HS-5 (cell line): ENCODE results near the gene KRT83.
A peak's percentile ranks its signal among the peaks of the same experiment; 100 is the strongest.
"Not testable (repeated sequence)": the region's sequence is repeated elsewhere in the genome, so short reads cannot be mapped to it uniquely, and the experiment has no call there.

Source experiments
- DNase-seq: peaks from one replicate; pipeline ENCODE4 v3.0.0-alpha.2; 2012; ENCODE audit warnings: low read depth

KRT83 gene

DNA sequence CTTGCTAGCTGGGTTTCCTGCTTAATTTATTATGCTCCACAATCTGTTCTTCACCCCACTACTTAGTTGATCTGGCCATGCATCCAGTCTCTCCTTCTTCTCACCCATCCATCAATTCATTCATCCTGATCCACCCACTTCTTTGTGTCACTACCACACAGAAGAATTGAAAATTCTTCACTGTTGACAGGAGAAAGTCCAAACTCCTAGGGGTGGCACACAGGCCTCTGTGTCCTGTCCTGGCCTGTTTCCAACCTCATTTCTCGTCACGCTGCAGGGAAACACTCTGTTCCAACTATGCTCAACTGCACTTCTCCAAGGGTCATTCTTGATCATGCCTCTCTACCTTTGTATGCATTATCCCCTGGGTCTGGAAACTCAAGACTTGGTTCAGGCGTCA, 10.6 kb upstream of the KRT83 start:
- DNase-seq, result no peak

DNA sequence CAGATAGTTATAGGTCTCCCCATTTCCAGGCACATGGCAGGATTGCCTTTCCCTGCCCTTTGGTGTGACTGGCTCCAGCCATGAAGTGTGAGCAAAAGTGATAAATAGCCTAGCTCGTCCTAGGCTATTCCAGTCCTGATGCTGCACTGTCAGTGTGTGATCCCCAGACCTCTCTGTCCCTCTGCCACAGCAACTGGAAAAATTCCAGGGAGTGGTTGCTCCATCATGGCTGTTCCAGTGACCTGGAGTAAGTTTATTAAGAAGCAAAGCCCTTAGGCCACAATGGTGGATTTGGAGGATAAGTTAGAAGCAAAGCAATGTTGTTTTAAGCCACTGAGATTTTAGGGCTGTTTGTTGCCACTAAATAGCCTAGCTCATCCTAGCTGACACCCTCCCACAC, 9.8 kb upstream of the KRT83 start:
- DNase-seq, result no peak

DNA sequence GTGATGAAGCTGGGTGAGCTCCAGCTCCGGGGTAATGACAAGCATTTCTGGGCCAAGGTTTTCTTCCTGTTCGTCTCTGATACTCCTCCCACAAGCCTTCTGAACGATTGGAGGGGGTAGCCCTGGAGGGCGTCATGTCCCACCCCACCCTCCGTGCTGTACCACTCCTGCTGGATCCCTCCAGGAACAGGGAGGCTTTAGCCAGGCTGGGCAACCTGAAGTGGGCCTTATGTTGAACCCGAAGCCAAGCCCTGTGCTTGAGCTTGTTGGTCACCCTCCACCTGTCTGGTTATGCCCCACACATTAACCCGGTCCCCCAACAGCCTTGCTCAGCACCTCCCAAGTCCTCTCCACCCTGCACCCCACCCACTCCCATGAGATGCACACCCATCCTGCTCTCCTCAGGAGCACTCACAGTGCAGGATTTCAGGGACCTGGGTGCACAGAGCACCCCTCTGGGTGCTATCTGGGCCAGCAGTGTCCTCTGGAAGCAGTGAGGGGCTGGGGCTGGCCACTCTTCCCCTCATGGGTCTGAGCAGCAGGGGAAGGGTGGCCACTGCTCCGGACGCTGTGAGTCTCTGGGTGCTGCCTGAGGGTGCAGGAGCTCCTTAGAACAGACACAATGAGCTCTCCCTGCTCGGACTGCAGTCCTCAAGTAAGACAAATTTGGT, 6.8 kb upstream of the KRT83 start:
- no peak for DNase-seq

DNA sequence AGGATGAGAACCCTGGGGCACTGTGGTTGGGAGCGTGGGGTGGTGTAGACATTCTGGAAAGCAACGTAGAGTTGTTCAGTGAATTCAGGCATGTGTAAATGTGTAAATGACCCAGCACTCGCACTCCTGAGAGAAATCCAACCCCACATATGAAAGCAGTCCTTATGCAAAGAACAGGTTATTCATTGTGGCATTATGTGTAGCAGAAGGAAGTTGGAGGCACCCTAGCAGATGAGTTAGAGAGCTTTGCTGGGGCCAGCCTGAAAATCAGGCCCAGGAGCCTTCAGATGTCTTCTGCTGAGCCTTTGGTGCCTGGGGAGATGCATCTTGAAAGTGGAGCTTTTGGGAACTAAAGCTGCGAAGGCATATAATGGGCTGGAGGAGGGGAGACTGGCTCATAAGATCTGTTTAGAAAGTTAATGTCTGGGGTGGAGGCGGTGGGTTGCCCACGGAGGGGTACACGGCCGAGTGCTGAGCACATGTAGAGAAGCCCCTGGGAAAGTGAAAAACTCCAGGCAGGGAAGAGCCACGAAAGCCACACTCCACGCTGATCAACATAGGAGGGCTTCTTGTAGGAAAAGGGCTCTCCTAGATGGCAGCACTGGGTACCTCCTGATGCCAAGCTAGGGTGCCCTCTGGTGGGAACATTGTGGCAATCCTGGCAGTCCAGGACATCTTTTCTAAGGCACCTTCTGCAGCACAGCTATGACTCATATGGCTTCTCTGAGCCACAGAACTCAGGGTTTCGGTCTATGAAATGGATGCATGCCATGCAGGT, 6.0 kb upstream of the KRT83 start:
- peak; percentile 88 for DNase-seq

DNA sequence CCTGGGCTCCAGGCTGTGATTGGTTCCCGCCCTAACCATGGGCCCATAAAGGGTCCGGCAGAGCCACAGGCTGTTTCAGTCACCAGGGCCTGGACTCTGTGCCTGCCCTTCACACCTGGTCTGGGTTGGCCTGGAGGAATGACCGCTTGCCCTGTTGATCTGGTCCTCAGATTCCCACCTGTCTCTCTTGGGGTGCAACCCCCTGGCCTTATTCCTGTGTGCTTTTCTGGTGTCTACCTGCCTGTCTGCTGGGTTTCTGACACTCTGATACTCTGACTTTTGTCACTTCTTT, 2.9 kb upstream of the KRT83 start:
- no peak for DNase-seq

DNA sequence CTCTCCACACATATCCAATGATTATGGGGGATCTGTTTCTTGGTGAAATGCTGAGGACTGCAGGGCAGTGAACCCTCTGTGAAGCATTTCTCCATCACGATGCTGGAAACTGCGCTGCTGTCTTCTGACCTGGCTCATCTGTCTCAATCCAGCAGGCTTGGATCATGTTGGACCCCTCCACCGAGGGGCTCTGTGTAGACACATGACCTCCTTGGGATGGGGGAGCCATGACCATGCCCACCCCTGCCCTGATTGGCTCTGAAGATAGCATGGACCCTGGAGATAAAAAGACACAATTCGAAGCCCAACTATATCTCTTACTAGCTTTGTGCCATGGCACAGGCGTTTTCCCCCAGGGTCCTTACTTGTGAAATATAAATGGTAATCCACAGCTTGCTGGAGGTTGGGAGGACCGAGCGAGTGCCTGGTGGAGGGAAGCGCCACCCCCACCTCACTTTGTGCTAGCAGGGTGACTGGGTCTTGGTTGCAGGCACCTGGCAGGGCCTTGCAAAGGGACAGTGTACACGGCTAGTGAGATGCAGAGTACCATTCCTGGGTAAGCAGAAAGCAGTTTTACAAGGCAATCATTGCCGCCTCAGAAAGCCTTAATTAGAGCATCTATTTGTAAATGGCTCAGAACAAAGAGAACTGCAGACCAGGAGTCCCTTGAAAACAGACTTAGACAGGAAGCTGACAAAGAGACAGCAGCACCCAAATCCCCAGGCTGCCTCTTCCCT, 2.4 kb upstream of the KRT83 start:
- DNase-seq, result no peak

DNA sequence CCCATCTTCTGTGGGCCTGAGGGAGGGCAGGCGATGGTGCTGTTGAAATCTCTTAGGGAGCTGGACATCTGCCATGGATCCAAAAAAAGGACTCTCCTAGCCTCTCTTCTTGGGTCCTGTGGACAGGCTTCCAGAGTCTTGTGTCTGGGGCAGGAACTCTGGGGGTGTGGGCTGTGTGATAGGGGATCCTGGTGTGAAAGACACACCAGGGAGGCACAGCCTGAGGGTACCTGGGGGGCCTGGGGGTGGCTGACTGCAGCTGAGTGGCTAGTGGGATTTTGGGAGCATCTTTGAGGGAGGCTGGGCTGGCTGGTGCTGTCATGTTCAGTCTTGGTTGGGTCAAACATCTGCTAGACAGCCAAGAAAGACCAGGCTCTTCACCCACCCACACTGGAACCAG, 1.8 kb upstream of the KRT83 start:
- no peak for DNase-seq

DNA sequence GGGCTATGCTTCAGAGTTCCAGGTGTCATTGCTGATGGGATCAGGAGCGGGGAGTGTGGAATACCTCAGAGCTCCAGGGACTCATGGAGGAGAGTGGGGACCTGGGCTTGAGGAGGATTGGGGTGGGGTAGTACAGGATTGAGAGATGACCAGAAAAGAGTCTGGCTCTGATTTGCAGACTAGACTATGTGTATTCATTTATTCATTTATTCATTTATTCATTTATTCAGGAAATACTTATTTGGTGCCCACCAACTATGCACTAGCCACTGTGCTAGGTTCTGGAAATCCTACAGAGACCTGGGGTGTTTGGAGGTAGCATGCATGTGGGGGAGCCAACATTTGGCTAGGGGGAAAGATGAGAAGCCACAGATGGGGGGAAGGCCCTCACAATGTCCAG, 871 bp upstream of the KRT83 start:
- DNase-seq, result no peak

DNA sequence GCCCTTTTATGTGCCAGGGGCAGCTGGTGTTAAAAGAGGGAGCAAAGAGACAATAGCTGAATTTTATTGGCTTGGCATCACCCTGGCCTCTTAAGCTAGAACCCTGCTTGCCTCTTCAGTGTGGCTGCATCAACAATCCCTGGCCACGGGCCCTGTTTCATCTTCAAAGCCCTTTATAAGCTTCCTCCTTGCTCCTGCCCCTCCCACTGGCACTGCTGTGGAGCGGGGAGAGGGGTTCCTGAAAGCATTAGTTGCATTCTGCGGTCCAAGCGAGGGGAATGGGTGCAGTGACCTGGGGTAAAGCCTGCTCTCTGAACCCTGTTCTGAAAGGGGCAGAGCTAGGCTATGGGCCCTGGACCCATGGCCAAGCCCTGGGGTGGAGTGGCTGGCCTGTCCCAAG, 220 bp upstream of the KRT83 start:
- DNase-seq, result no peak

DNA sequence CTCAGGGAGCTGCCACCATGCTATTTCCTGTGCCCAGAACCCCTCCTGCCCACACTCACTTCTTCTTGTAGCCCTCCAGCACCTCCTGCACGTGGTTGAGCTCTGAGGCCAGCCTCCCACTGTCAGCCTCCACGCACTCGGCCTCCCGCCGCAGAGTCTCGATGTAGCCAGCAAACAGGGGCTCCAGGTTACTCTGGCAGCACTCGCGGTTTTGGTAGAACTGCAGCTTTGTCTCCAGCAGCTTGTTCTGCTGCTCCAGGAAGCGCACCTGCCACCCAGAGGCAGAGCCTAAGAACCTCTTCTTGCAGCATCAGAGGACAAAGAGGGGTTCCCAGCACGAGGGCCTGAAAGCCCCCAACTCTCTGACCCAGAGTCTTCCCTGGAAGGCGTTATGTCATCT, 2.1 kb downstream of the KRT83 start:
- no peak for DNase-seq

DNA sequence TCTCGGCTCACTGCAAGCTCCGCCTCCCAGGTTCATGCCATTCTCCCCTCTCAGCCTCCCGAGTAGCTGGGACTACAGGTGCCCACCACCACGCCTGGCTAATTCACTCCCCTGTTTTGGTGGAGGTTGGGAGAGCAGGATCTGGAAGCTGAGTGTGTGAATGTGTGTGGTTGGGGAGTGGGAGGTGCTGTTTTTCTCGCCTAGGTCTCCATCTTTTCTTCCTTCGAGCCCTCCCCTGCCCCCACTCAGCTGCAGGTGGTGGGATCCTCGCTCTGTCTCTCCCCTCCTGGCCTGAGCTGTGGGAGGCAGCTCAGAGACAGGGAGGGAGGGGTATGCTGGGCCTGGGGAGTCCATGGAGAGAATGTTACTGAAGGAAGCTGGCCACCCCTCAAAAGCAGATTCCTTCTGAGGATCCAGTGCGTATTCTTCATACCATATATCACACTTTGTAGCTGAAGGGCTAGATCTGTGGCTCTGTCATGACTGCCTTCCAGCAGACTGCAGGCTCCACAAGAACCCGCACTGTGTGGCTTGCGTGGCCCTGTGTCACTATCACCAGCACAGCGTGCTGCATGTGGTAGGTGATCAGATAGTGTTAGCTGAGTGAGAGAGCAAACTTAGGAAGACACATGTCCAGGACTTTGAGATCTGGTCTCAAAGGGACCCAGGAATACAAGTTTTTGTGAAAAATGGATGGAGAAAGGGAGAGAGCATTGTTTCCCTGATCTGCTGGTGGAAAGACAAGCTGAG, 2.8 kb downstream of the KRT83 start:
- no peak for DNase-seq

DNA sequence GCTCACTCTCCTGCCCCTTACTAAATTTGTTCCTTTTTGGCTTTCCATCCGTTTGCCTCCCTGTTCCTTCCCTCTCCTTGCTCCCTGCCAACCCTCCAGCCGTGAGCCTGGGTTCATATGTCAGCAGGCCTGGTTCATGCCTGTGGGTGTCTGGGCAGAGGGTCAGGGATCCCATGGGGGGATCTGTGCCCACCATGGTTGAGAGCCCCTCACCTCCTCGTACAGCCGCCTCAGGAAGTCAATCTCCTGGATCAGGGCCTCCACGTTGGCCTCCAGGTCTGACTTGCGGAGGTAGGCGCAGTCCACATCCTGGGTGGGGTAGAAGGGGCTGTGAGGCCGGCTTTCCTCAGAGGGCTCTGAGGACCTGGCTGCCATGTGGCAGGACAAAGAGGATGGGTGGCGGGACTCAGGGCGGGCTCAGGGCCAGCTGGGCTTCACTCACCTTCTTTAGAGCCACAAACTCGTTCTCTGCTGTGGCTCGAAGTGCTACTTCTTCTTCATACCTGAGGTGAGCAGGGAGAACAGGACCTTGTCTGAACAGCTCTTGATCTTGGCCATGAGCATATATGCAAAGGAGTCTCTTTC, 3.6 kb downstream of the KRT83 start:
- no peak for DNase-seq

DNA sequence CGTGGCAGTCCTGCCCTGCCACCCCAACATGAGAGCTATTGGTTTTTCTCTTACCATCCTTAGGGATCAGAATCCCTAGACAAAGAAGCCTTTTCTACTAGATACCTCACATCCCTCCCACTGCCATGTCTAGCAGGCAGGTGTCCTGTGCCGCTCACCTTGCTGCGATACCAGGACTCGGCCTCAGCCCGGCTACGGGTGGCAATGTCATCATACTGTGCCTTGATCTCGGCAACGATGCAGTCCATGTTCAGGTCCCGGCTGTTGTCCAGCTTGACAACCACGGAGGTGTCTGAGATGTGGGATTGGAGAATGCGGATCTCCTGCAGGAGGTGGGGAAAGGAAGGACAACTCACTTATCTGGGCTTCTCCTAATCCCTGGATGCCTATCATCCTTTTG, 4.5 kb downstream of the KRT83 start:
- no peak for DNase-seq

DNA sequence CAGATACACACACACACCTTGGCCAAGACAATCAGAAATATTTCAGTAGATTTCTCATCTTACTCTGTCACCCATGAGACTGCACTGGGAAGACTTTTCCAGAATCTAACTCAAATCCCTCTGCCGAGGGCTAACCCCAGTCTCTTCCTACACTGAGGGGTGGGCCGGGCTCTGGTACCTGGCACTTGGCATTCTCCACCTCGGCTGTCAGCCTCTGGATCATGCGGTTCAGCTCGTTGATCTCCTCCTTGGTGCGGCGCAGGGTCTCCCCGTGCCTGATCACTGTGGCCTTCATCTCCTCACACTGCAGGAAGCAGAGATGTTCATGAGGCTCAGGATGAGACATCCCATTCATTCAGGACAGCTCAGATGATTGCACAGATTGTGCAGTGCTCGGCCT, 4.9 kb downstream of the KRT83 start:
- no peak for DNase-seq

DNA sequence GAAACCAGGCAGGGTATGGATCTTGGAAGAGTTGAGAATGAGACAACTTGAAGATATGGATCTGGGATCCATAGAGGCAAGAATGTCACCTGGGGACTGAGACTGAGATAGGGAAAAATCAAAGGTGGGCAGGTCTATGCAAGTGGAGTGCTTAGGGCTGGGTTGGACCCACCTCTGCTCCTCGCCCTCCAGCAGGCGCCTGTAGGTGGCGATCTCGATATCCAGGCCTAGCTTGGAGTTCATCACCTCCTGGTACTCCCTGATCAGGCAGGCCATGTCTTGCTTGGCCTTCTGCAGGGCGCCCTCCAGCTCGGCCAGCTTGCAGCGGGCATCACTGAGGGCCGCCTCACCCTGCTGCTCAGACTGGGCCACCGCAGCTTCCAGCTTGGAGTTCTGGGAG, 5.5 kb downstream of the KRT83 start:
- DNase-seq, result not testable (repeated sequence)

DNA sequence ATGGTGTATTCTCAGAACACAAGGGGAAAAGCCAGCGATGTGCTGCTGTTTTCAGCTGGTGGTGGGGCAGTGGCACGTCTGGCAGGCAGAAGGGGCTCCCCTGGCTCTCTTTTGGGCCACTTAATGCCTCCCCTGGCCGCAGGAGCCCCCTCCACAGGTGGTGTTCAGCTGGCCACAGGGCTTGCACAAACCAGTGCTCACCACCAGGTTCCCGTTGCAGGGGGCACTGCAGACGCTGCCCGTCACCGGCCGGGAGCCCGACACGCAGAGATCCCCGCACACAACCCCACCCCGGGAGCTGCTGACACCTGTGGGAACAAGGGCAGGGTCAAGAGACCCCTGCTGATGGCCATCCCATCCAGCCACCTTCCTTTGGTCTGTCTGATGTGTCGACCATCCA, 6.7 kb downstream of the KRT83 start:
- no peak for DNase-seq

DNA sequence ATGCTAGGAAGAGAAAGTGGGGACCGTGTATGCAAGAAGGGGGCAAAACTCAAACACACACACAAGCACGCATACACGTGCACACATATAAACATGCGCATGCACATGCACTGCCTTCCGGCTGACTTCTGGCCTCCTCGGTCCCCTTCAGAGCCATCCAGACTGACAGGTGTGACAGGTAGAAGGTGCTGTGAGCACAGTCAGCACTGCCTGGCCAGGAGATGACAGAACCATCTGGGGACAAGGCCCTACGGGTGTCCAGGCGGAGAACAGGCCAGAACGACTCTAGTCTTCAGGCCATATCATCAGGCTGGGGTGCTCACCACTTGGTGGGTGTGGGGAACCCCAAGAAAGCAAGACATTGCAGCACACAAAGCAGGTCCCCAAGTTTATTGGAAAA, 7.3 kb downstream of the KRT83 start:
- no peak for DNase-seq

DNA sequence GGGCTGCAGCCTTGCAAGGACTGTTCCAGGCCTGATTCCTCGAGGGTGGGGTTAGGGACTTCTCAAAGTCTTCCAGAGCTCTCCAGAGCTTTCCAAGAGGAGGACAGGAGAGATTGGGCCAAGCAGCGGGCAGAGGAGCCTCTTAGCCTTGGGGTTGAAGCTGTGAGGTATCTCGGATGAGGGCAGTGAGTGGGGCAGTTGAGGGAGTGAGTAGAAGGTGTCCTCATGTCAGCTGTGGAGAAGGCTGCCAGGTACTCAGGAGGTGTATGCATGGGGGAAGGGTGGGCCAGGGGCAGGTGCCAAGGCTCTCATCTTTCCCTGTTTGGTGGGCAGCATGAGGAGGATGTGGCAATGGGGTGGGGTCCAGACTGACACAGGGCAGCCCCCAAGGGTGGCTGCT, 7.7 kb downstream of the KRT83 start:
- no peak for DNase-seq

DNA sequence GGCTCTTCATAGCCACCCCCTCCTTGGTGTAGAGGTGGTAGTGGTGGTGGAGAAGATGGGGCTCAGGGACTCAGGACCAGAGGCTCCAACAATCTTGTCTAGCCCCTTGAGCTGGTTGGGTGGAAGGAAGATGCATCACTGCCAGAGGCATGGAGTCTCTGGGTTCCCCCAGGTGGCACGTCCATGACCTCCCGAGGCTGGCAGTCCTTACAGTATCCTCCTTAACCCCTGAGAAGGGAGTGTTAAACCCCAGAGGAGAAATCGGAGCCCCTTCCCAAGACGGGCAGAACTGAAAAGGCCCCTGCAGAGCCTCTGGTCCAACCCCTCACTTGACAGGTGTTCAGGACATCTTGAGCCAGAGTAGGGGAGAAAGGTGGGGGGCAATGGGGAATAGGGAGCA, 9.1 kb downstream of the KRT83 start:
- DNase-seq, result no peak

DNA sequence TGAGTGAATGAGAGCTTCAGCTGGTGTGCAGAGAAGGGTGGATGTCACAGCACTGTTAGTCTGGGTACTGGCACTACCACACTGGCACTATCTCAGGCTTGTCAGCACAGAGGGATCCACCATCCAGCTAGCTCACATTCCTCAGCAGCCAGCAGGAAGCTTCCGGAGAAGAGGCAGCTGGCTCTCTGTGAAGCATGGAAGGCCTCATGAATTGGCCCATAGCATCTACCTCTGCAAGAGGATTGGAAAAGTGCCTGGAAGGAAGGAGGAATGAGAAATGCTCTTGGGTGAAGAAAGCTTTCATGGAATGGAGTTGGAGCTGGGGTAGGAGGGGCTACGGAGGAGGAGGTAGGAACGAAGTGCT, 9.9 kb downstream of the KRT83 start:
- DNase-seq, result no peak

DNA sequence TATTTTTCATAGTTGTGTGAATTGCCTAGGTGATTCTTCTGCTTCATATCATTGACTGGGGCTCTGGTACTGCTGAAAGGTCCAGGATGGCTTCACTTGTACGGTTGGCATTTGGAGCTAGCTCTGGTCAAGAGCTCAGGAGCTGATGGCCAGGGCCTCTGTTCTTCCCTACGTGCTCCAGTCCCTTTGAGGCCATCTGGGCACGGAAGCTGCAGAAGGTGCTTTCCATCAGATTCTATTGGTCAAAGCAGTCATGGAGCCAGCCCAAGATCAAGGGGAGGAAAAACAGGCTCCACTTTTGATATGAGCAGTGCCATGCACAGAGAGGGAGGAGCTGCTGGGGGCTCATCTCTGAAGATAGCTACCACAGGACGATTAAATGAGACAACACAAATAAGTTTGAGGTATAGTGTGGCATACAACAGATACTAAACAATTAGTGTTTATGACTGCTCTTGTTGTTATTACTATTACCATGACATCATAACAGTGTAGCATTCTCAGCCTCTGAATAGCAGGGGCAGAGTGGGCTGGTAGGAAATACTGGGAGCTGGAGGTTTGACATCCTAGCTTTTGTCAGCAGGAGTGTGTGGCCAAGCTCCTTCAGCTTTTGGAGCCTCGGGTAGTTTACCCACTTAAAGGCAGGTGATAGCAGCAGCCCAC, 10.4 kb downstream of the KRT83 start:
- DNase-seq, result no peak

DNA sequence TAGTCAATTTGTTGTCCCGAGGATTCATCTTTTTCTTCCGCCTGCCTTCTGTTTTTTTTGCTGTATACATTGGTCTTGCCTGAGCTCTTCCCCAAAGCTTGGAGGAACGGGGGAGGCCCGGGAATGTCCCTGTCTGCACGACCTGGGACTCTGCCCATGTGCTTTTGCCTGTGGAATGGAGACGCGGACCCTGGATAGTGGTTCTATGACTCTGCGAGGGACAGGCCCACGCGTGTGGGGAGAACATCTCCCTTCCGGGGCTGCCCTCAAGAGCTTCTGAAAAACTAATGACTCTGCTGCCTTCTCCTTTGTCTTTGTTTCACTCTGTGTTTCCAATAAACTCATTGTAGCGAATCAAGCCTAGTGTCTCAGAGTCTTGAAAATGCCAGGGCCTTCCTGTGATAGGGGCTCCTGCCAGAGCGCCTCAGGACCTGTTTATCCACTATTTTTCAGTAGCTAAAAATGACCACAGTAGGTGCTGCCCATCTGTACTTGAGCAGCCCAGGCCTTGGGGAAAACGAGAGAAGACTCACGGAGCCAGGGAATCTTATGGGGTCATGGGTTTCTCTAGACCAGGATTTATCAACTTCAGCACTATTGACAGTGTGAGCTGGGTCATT, 12.3 kb downstream of the KRT83 start:
- no peak for DNase-seq
